OCI-LY7 (cell line): ENCODE results near the gene ZNF232. TPM values are rescaled to one million over a fixed set of nuclear protein-coding genes. Genes with fewer than 3 reads are reported as not detected.
"Not testable (repeated sequence)": the region's sequence is repeated elsewhere in the genome, so short reads cannot be mapped to it uniquely, and the experiment has no call there.

Source experiments
- BruUV-seq: library from RNA; stranded (reverse); fragments of 400-500 nt; replicated peaks from 2 replicates; lab custom pipeline; 2021; lab: Mats Ljungman, UMichigan
- CTCF ChIA-PET: fragments of 300-600 bp; sonication (Branson Sonifier 250); formaldehyde crosslinking; loops from one replicate; lab custom pipeline; 2022; ENCODE audit warnings: antibody characterized with exemption; ENCODE audit not compliant: unreplicated experiment; lab: Charles Lee
- POLR2A ChIA-PET: fragments of 300-600 bp; sonication (Branson Sonifier 250); formaldehyde crosslinking; loops from one replicate; lab custom pipeline; 2022; ENCODE audit warnings: antibody characterized with exemption; lab: Charles Lee
- DNase-seq: peaks from one replicate; pipeline ENCODE4 v3.0.0-alpha.2; 2015; ENCODE audit warnings: low spot score
- H2AFZ ChIP-seq: fragments of 200-600 bp; sonication (generic), shearing (Covaris generic); 2 replicates; pipeline ENCODE4 v1.6.1; 2014; ENCODE audit warnings: mild to moderate bottlenecking, antibody characterized with exemption, low read length, moderate library complexity
- H3K27ac ChIP-seq: fragments of 200-600 bp; sonication (generic); 2 replicates; pipeline ENCODE4 v1.5.1; 2014; ENCODE audit warnings: mixed run types, low read depth, mild to moderate bottlenecking, moderate library complexity, low read length, inconsistent platforms; ENCODE audit not compliant: poor library complexity, severe bottlenecking
- H3K36me3 ChIP-seq: fragments of 200-600 bp; sonication (generic); 2 replicates; pipeline ENCODE4 v1.6.1; 2014; ENCODE audit warnings: mild to moderate bottlenecking, antibody characterized with exemption, low read length, moderate library complexity, mixed read lengths; ENCODE audit not compliant: insufficient read depth
- H3K4me1 ChIP-seq: fragments of 200-600 bp; sonication (generic); 2 replicates; pipeline ENCODE4 v1.5.1; 2014; ENCODE audit warnings: mild to moderate bottlenecking, low read length; ENCODE audit not compliant: insufficient read depth, poor library complexity, severe bottlenecking
- H3K4me2 ChIP-seq: fragments of 200-600 bp; sonication (generic); 2 replicates; pipeline ENCODE4 v1.6.1; 2014; ENCODE audit warnings: mild to moderate bottlenecking, low read length
- H3K4me3 ChIP-seq: fragments of 200-600 bp; sonication (generic); 2 replicates; pipeline ENCODE4 v1.5.1; 2014; ENCODE audit warnings: mild to moderate bottlenecking, low read depth, low read length; ENCODE audit not compliant: poor library complexity, severe bottlenecking
- H3K79me2 ChIP-seq: fragments of 200-600 bp; sonication (generic); 2 replicates; pipeline ENCODE4 v1.6.1; 2016; ENCODE audit warnings: low read depth, mild to moderate bottlenecking, low read length, moderate library complexity, mixed read lengths; ENCODE audit not compliant: insufficient read depth
- H3K9me2 ChIP-seq: fragments of 200-600 bp; sonication (generic); 2 replicates; pipeline ENCODE4 v1.6.1; 2016; ENCODE audit warnings: mild to moderate bottlenecking, low read length, mixed read lengths; ENCODE audit not compliant: insufficient read depth
- H3K9me3 ChIP-seq: fragments of 200-600 bp; sonication (generic); 2 replicates; pipeline ENCODE4 v1.6.1; 2014; ENCODE audit warnings: mild to moderate bottlenecking, mixed run types, low read length, mixed read lengths
- H4K20me1 ChIP-seq: fragments of 200-600 bp; sonication (generic); 2 replicates; pipeline ENCODE4 v1.6.1; 2014; ENCODE audit warnings: mild to moderate bottlenecking, antibody characterized with exemption, low read length, moderate library complexity, mixed read lengths; ENCODE audit not compliant: insufficient read depth
- EZH2phosphoT487 ChIP-seq: fragments of 200-600 bp; sonication (generic); IDR thresholded peaks from 2 replicates; pipeline ENCODE4 v1.6.1; 2018; ENCODE audit warnings: low read depth, borderline replicate concordance, mild to moderate bottlenecking, mixed run types, antibody characterized with exemption, low read length, moderate library complexity, mixed read lengths
- intact Hi-C: fragments of 100-400 bp; cut with micrococcal nuclease; formaldehyde crosslinking; loops from one replicate; pipeline ENCODE4 v1.10.0; 2022; ENCODE audit not compliant: unreplicated experiment
- total RNA-seq, 2 experiments: library from RNA; depleted of rRNA in 1 of 2; stranded (reverse); fragments of >200 nt in 1 of 2; shearing (Covaris generic) in 1 of 2; gene quantifications; 2 replicates each; pipeline ENCODE4 v1.2.3, GENCODE V29; 2014 to 2022
- TF ChIP-seq, protein P1 (sequence below): fragments of 200-600 bp; sonication (generic); conservative IDR thresholded peaks from 2 replicates; pipeline ENCODE4 v1.5.1; 2014; ENCODE audit warnings: mild to moderate bottlenecking, antibody characterized with exemption, low read length, moderate library complexity, mixed read lengths

The ZNF232 gene
- total RNA-seq, 2 experiments from 2014 or later = 21.3 to 28.3 TPM

DNA sequence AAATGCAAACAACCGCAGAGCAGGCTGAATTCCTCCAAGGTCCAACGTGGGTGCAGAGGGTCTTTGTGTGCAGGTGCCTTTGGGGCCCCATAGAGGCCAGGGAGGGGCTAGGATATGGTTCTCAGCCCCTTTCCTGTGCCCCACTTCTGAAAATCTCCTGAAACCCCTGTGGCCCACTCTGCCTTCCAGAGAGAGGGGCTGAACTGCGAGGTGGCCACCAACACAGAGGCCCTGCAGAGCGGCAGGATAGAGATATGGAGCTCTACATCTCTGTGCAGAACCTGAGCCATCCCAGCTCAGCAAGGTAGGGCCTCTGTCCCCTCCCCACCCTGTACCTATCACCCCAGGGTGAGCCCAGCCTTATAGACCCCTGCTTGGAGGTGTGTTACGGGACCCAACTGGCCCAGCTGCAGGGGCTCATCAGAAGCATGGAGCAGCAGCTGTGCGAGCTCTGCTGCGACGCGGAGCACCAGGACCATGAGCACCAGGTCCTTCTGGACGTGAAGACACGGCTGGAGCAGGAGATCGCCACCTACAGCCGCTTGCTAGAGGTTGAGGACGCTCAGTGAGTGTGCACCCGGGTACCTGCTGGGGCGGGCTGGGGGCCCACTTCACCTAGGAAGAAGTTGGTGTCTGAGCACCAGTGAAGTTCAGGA lies 9.6 kb upstream of the ZNF232 start:
- no peak overlapping the region for H3K27ac ChIP-seq
- no peaks in the 10 kb centered on the region for H3K4me1 ChIP-seq
- H3K9me3 ChIP-seq = 0 out of 2 replicates have a peak, but pooled peaks cover 6% of the 10 kb centered on the region
- H4K20me1 ChIP-seq = no peaks in the 10 kb centered on the region
- DNase-seq = no peak
- no peak overlapping the region for H3K4me2 ChIP-seq
- no peak overlapping the region for H2AFZ ChIP-seq
- ChIA-PET CTCF (no interaction called here), POLR2A (no interaction called here)
- H3K9me2 ChIP-seq = no peaks in the 10 kb centered on the region
- intact Hi-C loops = no loop called here
- no peaks in the 10 kb centered on the region for H3K79me2 ChIP-seq
- TF ChIP-seq, protein P1, sequence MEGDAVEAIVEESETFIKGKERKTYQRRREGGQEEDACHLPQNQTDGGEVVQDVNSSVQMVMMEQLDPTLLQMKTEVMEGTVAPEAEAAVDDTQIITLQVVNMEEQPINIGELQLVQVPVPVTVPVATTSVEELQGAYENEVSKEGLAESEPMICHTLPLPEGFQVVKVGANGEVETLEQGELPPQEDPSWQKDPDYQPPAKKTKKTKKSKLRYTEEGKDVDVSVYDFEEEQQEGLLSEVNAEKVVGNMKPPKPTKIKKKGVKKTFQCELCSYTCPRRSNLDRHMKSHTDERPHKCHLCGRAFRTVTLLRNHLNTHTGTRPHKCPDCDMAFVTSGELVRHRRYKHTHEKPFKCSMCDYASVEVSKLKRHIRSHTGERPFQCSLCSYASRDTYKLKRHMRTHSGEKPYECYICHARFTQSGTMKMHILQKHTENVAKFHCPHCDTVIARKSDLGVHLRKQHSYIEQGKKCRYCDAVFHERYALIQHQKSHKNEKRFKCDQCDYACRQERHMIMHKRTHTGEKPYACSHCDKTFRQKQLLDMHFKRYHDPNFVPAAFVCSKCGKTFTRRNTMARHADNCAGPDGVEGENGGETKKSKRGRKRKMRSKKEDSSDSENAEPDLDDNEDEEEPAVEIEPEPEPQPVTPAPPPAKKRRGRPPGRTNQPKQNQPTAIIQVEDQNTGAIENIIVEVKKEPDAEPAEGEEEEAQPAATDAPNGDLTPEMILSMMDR = no peak
- no peak for TF ChIP-seq EZH2phosphoT487
- BruUV-seq = no TSS peak
- H3K36me3 ChIP-seq = no peaks in the 10 kb centered on the region
- no peak overlapping the region for H3K4me3 ChIP-seq

DNA sequence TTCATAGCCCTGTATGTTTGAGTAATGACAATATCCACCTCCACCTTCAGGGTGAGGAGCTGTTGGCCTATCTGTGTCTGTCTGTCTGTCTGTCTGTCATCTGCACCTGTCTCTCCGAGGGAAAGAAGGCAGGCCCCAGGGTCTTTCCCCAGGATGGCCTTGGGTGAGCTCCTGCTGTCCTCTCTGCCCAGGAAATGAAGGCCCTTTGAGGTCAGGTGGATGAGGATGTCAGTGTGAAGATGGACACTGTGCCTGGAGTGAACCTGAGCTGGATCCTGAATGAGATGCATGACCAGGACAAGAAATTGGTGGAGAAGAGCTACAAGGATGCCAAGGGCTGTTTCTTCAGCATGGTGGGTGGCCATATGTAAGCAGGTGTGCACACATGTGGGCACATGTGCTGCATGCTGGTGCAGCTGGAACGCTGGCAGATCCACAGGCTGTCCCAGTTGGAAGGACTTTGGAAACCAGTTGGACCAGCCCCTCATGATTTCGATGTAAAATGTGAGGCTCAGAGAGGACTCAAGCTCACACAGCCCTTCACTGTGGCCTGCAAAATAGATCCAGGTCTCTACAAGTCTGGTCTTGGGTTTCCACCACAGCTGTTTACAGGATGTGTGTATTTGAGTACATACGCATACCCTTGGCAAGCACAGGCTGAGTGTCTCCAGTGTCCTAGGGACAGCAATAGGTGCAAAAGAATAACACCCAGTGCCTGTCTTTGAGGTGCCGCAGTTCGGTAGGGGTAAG lies 8.9 kb upstream of the ZNF232 start:
- H3K36me3 ChIP-seq, H4K20me1 ChIP-seq, H3K9me2 ChIP-seq, H3K4me2 ChIP-seq, H3K27ac ChIP-seq, H3K79me2 ChIP-seq, H3K4me1 ChIP-seq, H3K4me3 ChIP-seq, H3K9me3 ChIP-seq, intact Hi-C loops, POLR2A ChIA-PET, DNase-seq, H2AFZ ChIP-seq, CTCF ChIA-PET, BruUV-seq: not testable (repeated sequence)

DNA sequence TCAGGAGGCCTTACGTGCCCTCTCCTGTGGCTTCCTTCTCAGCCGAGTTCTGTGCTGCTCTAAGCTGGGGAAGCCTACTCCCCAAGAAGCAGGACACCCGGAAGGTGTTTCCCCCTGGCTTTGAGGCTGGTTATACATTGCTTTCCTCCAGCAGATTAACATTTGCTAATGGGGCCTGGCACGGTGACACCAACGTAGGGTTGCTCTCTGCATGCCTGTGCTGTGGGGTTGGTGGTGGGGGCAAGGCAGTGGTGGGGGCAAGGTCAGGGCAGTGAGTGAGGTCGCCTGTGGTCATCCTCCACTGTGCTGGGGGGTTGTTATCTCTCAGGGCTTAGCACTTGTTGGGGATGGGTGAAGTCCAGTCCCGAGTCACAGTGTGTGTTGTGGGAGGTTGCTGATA lies 8.4 kb upstream of the ZNF232 start:
- Histone ChIP-seq H3K4me1 (no peaks in the 10 kb centered on the region), H3K27ac (no peak overlapping the region), H3K9me2 (no peaks in the 10 kb centered on the region), H3K36me3 (no peaks in the 10 kb centered on the region), H3K4me2 (no peak overlapping the region), H4K20me1 (no peaks in the 10 kb centered on the region), H3K4me3 (no peak overlapping the region), H3K9me3 (0 out of 2 replicates have a peak, but pooled peaks cover 6% of the 10 kb centered on the region), H2AFZ (no peak overlapping the region), H3K79me2 (no peaks in the 10 kb centered on the region)
- DNase-seq = no peak
- ChIA-PET CTCF (no interaction called here), POLR2A (no interaction called here)
- intact Hi-C loops = no loop called here
- no TSS peak for BruUV-seq
- no peak for TF ChIP-seq EZH2phosphoT487
- TF ChIP-seq, protein P1 = no peak
